Subcutaneous adipose tissue (tissue), 4 donors: ENCODE results near the gene HSP90AB1. TPM values are rescaled to one million over a fixed set of nuclear protein-coding genes. Genes with fewer than 3 reads are reported as not detected.

ENCODE experiments used
- total RNA-seq, 4 donors: library from RNA; depleted of rRNA; stranded (reverse); fragments of >200 nt; gene quantifications; one replicate each; pipeline ENCODE4 v1.1.0, GENCODE V29; 2016
- TF ChIP-seq, protein P1 (sequence below): fragments of 450-650 bp; IDR thresholded peaks from one replicate; pipeline ENCODE4 v1.5.1; 2016; ENCODE audit warnings: low read depth, mild to moderate bottlenecking, control low read depth, antibody characterized with exemption, moderate library complexity

Gene HSP90AB1
- total RNA-seq, 4 donors from 2014 or later, result 457 to 750 (median 477) TPM

DNA sequence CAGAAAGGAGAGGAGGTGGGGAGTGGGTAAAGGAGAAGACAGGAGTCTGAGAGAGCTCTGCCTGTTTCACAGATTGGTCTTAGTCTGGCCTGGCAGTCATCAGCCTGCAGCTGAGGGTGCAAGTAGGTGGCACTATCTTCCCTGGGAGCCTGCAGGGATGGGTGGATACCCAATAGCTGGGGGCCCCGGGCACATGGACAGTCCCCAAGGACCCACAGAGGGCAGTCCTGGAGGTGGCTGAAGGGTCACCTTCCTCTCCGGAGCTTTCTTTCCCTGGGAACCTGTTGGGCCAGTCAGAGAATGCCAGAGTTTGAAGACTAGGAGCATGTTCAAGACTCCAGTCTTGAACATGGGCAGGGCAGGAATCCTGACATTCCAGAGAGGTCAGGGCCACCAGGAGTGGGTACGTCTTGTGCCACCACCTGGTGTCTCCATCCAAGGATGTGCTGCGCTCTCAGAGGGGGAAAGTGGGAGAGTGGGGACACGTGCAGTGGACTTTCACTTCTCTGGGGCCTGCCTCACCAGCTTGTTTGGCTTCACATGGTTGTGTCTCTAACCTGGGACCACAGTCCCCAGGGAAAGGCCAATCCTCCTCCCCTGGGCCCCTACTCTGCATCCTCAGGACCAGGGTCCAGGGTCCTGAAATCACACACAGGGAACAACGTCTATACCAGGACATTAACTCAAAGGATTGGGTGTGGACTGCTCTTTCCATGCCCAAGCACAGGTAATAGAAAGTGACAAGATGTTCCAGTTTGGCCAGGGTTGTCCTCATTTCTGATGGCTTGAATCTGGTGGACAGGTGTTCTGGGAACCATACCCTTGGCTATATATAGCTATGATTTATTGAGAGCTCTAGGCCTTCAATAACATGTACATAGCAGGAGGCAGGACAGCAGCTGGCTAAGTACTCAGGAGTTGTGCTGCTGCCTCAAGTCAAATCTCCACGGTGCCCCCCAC is 48.2 kb downstream of the HSP90AB1 start:
- TF ChIP-seq, protein P1, sequence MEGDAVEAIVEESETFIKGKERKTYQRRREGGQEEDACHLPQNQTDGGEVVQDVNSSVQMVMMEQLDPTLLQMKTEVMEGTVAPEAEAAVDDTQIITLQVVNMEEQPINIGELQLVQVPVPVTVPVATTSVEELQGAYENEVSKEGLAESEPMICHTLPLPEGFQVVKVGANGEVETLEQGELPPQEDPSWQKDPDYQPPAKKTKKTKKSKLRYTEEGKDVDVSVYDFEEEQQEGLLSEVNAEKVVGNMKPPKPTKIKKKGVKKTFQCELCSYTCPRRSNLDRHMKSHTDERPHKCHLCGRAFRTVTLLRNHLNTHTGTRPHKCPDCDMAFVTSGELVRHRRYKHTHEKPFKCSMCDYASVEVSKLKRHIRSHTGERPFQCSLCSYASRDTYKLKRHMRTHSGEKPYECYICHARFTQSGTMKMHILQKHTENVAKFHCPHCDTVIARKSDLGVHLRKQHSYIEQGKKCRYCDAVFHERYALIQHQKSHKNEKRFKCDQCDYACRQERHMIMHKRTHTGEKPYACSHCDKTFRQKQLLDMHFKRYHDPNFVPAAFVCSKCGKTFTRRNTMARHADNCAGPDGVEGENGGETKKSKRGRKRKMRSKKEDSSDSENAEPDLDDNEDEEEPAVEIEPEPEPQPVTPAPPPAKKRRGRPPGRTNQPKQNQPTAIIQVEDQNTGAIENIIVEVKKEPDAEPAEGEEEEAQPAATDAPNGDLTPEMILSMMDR, result no peak

DNA sequence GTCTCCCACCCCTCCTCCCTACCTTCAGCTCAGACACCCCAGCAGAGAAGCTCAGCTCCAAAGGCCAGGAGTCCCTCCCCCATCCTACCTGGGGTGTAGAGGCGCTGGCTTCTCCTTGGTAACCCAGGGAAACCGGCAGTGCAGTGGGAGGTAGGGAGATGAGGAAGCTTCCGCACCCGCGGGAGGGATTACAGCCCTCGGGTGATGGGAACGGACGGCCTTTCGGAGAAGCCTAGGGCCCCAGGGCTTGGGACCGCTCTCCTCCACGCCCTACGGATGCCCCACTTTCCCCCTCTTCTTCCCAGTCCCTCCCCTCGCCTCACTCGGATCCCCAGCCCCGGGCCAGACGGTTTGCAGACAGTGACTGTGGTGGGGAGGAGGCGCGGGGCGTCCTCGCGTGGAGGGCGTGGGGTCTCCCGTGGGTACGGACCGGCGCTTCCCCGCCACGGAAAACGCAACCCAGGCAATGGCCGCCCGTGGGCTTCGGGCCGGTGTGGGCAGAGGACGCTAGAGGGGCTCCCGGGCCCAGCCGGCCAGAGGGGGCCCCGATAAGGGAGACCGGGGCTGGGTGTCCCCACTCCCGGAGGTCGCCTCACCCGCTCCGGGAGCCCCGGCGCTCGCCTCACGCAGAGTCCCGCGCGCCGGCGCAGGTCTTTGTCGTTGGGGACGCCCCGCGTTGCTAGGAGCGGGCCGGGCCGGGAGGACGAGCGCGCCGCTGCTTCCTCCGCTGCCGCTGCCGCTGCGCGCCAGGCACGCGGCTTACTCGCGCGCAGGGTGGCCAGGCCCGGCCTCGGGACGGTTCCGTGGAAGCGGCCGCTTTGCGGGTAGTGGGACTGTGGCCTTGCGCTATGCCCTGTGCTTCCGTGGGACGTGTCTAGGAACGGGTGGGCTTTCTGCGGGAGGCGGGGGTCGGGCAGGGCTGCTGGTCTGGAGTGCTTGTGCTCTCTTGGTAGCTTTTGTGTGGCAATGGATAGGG is 50.5 kb downstream of the HSP90AB1 start:
- TF ChIP-seq, protein P1, result no peak

DNA sequence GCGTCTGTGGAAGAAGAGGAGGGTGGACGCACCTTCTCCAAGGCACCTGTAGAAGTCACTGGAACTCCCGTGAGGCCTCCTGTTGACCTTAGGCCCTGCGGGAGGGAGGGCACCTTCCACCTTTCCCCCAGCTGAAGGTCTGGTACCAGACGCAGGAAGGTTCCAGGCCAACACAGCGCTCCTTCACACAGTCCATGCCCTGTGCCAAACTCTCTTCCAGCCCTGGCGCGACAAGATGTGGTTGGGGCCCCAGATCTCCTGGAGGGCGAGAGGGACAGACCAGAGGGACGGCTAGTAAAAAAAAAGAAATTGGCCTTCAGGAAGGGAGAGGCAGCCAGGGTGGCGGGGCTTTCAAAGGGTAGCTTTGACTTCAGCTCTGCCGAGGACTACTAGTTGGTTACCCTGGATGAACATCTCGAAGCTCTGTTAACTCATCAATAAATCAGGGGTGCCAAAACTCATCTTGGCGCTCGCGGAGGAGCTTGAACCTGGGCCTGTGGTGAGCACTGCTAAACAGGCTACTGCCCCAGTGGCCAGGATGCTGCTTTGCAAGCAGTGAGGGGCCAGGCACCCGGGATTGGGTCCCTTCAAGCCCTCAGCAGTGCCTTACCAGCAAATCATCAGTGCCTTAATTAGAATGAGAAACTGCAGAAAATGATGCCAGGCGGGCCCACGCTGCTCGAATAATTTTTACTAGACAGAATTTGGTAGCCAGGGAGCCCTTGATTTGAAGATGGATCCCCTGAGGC is 51.3 kb downstream of the HSP90AB1 start:
- TF ChIP-seq, protein P1, result no peak

DNA sequence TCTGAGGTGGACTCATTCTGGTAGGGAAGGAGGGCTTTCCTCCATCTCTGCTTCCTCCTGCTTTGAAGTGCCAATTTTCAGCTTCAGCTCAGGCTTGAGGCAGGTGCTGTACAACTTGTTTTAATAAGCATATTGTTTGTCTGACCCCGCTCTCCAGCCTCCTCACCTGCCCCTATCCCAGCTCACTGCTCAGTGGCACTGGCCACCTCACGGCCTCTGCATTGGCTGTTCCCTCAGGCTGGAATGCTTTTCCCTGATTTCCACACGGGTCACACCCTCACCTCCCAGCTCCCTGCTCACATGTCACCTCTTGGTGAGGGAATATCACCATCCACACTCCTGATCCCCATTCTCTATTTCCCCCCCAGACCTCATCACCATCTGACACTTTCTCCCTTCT is 52.0 kb downstream of the HSP90AB1 start:
- TF ChIP-seq, protein P1, result no peak

DNA sequence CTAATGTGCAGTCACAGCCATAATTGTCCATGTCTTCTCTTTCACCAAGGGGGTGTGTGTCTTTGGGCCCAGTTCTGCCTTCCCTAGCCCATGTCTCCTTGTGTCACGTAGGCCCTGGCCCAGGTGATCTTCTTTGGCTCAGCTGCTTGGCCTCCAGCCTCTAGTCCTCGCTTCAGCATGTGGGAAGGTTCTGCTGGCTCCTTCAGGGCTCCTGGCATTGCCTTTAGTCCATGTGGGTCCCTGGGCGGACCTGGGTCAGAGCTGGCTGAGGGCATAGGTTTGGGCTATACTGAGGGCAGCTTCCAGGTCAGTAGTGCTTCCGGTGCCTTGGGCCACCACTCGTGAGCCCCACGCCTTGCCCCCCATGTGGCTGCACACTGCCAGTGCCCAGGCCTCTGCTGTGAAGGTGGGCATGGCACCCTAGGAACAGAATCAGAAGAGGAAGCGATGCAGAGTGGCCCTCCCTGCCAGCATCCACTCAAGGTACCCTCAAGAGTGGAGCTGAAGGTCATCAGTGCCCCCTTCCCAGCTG is 53.5 kb downstream of the HSP90AB1 start:
- TF ChIP-seq, protein P1, result no peak

DNA sequence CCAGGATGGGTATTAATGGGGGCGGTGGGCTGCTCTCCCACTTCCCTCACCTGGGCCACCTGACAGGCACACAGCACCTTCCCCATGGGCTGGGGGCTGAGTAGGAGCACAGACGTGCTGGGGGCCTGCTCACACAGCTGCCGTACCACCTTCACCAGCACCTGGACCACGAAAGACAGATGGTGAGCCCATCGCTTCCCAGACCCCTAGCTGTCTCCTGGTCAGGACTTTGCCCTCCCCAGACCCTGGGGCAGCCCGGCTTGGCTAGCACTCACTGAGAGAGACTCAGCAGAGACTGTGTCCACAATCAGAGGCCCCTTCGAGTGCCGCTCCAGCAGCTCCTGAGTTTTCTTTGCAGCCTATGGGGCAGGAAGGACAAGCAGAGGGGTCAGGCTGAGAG is 54.2 kb downstream of the HSP90AB1 start:
- TF ChIP-seq, protein P1, result no peak
